GM21423 (cell line): ENCODE data around the gene MYMK.

ENCODE experiments used
- ATAC-seq: cut with Tn5 transposase; IDR thresholded peaks from one replicate; pipeline ENCODE4 v1.9.1; 2021; ENCODE audit warnings: mild to moderate bottlenecking, moderate library complexity; ENCODE audit not compliant: unreplicated experiment

MYMK gene

DNA sequence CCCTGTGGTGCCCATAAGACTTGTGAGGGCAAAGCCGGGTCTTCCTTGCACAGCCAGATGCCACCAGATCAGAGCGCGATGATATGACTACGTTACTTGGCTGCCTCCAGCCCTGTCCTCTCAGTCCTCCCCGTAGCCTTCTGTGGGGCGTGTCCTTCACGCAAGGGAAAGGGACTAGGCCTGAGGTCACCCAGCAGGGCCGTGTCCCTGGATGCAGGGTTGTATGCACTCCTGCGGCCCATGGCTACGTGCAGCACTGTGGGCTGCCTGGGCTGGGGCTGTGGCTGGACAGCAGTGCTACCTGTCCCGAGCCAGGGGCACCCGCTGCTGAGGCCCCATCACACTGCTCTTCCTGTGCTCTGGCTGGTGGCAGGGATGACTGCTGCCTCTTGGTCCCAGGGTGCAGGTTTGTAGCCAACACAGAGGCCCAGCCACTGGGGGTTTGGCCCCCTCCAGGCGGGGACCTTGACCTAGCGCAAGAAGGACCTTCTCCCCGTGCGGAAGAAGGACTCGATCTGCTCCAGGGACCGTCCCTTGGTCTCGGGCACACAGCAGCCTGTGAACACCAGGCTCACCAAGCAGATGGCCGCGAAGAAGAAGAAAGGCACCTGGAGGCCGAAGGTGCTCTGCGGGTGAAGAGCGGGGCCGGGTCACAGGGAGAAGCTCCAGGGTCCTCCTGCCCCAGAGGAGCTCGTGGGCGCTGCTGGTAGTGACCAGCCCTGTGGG lies 53.0 kb downstream of the MYMK start:
- no peak for ATAC-seq

DNA sequence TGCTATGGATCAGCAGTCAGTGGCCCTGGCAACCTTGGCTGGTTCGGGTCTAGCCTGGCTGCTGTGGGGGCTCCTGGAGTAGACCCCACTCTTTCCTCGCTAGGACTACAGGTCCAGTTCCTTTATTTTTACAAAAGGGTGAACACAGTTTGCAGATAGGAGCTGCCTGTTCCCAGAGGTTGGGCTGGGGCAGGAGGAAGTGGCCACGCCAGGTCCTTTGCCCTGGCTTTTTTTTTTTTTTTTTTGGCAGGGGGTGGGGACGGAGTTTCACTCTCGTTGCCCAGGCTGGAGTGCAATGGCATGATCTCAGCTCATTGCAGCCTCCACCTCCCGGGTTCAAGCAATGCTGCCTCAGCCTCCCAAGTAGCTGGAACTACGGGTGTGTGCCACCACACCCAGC lies 53.8 kb downstream of the MYMK start:
- no peak for ATAC-seq

DNA sequence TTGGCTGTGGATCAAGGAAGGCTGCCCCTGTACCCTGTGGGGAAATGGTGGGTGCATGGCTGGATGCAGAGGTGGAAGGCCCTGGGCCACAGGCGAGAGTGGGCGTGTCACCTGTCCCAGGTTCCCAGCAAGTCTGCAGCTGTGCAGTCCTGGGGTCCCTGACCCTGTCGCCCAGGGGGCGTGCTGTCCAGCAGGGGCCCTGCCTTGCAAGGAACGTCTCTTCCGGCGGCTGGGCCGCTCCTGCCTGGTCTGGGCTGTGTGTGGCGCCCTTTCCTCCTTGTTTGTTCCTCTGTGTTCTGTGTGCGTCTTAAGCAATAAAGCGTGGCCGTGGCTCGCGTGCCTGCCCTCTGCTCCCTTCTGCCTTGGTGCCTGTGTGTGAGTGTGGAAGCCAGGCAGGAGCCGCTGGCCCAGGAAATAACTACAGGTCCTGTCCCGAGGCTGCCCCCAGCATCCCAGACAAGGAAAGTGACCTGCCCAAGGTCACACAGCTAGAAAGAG lies 54.3 kb downstream of the MYMK start:
- no peak for ATAC-seq

DNA sequence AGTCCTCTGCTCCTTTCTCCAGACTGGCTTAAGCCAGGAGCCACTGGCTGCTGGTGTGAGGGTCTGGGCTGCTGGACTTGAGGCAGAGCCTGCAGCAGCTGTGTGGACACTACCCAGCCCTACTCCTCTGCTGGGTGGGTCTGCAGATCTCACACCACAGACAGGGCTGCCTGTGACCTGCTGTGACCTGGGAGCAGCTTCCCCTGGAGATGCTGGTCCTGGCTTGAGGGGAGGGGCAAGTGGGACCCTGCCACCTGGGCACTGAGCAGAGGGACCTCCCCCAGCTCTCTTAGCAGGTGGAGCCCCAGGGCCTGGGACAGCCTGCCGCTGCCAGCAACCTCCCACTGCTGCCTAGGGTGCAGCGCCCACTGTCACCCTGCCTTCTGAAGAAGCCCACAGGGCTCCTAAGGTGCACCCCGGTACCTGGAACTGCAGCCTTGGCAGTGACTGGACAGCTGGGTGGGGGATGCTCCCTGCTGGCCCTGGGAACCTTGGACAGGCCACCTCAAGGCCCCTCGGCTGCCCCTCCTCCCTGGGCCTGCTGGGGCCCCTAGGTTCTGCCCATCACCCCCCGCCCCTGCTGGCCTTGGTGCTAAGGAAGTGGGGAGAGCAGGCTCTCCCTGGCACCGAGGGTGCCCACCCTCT lies 55.9 kb downstream of the MYMK start:
- no peak for ATAC-seq

DNA sequence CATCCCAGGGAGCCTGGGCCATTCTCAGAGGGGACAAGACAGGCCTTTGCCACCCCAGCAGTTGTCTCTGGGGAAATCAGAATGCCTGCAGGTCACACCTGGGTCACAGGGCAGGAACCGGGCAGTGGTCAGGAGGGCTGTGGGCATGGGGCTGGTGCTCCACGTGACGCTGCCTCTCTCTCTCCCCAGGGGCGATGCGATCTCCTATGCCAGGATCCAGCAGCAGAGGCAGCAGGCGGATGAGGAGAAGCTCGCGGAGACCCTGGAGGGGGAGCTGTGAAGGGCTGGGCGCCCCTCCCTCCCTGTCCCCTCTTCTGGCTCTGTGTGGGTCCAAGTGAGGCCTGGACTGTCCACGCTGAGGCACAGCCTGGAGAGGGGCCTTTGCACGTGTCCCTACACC lies 56.4 kb downstream of the MYMK start:
- no peak for ATAC-seq

DNA sequence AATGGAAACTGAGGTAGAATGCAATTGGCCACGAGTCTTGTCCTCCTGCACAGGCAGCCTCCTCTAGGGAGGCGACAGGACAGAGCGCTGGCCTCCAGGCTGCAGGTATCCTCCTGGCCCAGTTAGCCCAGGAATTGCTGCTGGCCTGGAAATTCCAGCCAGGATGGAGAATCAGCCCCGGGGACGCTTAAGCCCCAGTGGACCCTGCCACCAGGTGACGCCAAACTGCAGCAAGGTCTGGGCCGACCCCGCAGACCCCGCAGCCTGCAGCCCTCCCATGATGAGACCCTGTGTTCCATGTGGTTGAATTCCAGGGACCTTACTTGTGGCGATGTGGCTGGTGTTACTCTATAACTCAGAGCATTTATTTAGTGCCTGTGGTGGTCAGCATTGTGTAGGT lies 57.7 kb downstream of the MYMK start:
- ATAC-seq = no peak

DNA sequence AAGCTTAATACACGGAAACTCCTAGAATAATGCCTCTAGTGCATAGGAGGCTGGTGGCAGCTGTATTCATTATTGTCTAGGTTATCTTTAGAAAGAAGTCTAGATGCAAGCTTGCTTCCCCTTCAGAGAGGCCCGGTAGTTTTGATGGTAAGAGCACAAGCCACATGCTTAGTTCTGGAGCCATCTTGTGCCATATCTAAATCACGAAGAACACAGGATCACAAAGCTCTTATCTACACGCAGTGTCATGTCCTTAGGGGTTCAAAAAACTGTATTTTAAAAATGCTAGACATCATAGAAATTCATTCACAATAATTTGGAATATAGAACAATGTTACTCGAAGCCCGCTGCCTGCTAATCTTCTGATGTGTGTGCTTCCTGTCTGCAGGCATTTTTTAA lies 58.8 kb downstream of the MYMK start:
- ATAC-seq = no peak

DNA sequence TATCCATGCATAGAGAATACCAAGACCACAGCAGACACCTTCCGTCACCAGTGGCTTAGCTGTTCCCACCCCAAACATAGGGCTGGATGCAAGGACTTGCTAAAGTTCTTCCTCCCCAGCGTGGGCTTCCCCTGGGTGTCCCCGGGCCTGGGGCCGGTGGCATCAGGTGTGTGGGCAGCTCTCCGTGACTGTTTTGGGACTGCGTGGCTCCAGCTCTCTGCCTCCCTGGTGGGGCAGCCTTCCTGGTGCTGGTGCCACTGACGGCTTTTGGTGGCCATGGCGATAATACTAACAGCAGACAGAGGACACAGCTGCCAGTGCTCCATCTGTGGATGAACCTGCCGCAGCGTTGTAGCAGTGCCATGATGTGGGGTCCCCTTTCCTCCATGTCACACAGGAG lies 60.1 kb downstream of the MYMK start:
- no peak for ATAC-seq
